GM18868 (cell line): ENCODE measurements around the gene TCF4.
A peak's percentile ranks its signal among the peaks of the same experiment; 100 is the strongest.

Experiments
- ATAC-seq: cut with Tn5 transposase; IDR thresholded peaks from one replicate; pipeline ENCODE4 v1.9.1; 2021; ENCODE audit warnings: mild to moderate bottlenecking, moderate library complexity; ENCODE audit not compliant: unreplicated experiment

The TCF4 gene

GRCh38 chr18:55588111-55588869 is at the start of gene TCF4:
TCF4 (minus strand) TSS chr18:55588192; CDS start chr18:55587116, 1,076 bp downstream.
- ATAC-seq: no peak

- ATAC-seq: no peak
Observed at GRCh38 chr18:55637204-55637603, 49.2 kb upstream of the TCF4 start.

- no peak for ATAC-seq
Observed at GRCh38 chr18:55635439-55635838, 47.4 kb upstream of the TCF4 start.

GRCh38 chr18:55634545-55634944 is 46.6 kb upstream of the TCF4 start:
- no peak for ATAC-seq

- ATAC-seq: no peak
Observed at GRCh38 chr18:55633032-55633431, 45.0 kb upstream of the TCF4 start.

GRCh38 chr18:55629133-55629532 is 41.1 kb upstream of the TCF4 start:
- no peak for ATAC-seq

GRCh38 chr18:55627007-55627406 is 39.0 kb upstream of the TCF4 start:
- ATAC-seq: no peak

GRCh38 chr18:55625901-55626300 is 37.9 kb upstream of the TCF4 start:
- no peak for ATAC-seq

- ATAC-seq: no peak
Observed at GRCh38 chr18:55623626-55624025, 35.6 kb upstream of the TCF4 start.

- no peak for ATAC-seq
Observed at GRCh38 chr18:55610506-55610905, 22.5 kb upstream of the TCF4 start.

GRCh38 chr18:55609160-55609825 is 21.3 kb upstream of the TCF4 start:
- ATAC-seq: no peak

- no peak for ATAC-seq
Observed at GRCh38 chr18:55608497-55608896, 20.5 kb upstream of the TCF4 start.

- no peak for ATAC-seq
Observed at GRCh38 chr18:55607773-55608172, 19.8 kb upstream of the TCF4 start.

- ATAC-seq: peak; percentile 63
Observed at GRCh38 chr18:55605733-55606338, 17.8 kb upstream of the TCF4 start.

- ATAC-seq: no peak
Observed at GRCh38 chr18:55603775-55604174, 15.8 kb upstream of the TCF4 start.

GRCh38 chr18:55593888-55594287 is 5.9 kb upstream of the TCF4 start:
- ATAC-seq: no peak

GRCh38 chr18:55592572-55592971 is 4.6 kb upstream of the TCF4 start:
- no peak for ATAC-seq

- ATAC-seq: no peak
Observed at GRCh38 chr18:55592106-55592505, 4.1 kb upstream of the TCF4 start.

- ATAC-seq: peak; percentile 90
Observed at GRCh38 chr18:55589625-55590291, 1.8 kb upstream of the TCF4 start.

- ATAC-seq: no peak
Observed at GRCh38 chr18:55588870-55589595, 1.0 kb upstream of the TCF4 start.
